ENCODE measurements around the gene SPDYE5.

SPDYE5 gene

DNA sequence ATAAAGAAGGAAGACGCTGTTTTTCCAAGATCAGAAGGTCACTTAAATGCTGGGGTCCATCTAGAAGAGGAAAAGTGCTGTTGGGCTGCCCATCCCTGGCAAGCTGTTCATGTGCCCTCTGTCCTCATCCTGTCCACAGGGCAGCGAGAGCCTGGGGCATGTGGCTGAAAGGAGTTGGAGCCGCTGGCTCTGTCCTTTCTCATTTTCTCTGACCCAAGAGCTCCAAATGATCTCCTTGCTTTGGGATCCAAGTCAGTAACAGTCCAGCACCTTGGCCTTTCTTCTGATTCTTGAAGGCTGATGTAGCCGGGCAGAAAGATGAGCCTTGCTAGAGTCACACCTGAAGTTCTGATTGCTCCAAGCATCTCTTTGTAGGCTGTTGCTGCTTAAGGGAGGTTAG, 44.4 kb downstream of the SPDYE5 start:
- no peak overlapping the region for H3K27ac ChIP-seq
- no peaks in the 10 kb centered on the region for H3K9me3 ChIP-seq (ENCODE audit: severe bottlenecking)
- no peaks in the 10 kb centered on the region for H3K27me3 ChIP-seq (ENCODE audit: insufficient read depth, low read depth, severe bottlenecking)
- no peak overlapping the region for H3K4me3 ChIP-seq (ENCODE audit: low read depth, low read length)
- DNase-seq: no peak
- TF ChIP-seq, protein P1, sequence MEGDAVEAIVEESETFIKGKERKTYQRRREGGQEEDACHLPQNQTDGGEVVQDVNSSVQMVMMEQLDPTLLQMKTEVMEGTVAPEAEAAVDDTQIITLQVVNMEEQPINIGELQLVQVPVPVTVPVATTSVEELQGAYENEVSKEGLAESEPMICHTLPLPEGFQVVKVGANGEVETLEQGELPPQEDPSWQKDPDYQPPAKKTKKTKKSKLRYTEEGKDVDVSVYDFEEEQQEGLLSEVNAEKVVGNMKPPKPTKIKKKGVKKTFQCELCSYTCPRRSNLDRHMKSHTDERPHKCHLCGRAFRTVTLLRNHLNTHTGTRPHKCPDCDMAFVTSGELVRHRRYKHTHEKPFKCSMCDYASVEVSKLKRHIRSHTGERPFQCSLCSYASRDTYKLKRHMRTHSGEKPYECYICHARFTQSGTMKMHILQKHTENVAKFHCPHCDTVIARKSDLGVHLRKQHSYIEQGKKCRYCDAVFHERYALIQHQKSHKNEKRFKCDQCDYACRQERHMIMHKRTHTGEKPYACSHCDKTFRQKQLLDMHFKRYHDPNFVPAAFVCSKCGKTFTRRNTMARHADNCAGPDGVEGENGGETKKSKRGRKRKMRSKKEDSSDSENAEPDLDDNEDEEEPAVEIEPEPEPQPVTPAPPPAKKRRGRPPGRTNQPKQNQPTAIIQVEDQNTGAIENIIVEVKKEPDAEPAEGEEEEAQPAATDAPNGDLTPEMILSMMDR (IDR thresholded peaks at IDR 0.05; ENCODE audit: low read depth, low read length): no peak
- H3K36me3 ChIP-seq: peaks cover 29% of the 10 kb centered on the region

DNA sequence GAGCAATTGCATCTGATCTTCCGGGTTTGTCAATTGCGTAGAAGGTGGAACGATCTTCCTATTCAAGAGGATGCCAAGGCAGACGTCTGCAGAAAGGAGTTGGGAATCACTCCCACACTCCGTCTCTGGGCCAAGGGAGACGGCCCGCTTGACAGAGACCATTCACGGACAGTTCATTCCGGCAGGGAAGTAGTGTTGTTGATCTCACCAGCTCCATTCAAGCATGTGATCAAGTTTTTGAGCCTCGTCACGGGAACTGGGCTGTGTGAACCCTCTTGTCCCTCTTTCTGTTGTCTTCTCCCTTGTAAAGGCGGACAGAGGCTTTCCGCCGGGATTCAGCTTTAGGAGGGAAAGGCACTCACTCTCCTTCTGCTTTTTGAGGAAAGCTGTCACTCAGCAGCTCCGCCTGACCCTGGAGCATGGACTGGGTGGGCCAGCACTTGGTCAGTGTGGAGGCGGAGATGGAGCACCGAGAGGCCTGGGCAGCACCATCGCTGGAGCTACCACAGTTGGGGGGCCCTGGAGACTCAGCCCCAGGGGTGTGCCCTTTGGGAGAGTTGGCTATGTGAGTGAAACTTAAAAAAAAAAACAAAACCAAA, 44.9 kb downstream of the SPDYE5 start:
- TF ChIP-seq, protein P1 (IDR thresholded peaks at IDR 0.05; ENCODE audit: low read depth, low read length): no peak
- Histone ChIP-seq H3K36me3 (peaks cover 34% of the 10 kb centered on the region), H3K9me3 (ENCODE audit: severe bottlenecking) (no peaks in the 10 kb centered on the region), H3K4me3 (ENCODE audit: low read depth, low read length) (no peak overlapping the region), H3K27ac (no peak overlapping the region), H3K27me3 (ENCODE audit: insufficient read depth, low read depth, severe bottlenecking) (no peaks in the 10 kb centered on the region)
- DNase-seq: no peak

- peaks cover 35% of the 10 kb centered on the region for H3K36me3 ChIP-seq
- no peaks in the 10 kb centered on the region for H3K9me3 ChIP-seq (ENCODE audit: severe bottlenecking)
Measured at GRCh38 chr7:75537731-75538130, 45.6 kb downstream of the SPDYE5 start.

DNA sequence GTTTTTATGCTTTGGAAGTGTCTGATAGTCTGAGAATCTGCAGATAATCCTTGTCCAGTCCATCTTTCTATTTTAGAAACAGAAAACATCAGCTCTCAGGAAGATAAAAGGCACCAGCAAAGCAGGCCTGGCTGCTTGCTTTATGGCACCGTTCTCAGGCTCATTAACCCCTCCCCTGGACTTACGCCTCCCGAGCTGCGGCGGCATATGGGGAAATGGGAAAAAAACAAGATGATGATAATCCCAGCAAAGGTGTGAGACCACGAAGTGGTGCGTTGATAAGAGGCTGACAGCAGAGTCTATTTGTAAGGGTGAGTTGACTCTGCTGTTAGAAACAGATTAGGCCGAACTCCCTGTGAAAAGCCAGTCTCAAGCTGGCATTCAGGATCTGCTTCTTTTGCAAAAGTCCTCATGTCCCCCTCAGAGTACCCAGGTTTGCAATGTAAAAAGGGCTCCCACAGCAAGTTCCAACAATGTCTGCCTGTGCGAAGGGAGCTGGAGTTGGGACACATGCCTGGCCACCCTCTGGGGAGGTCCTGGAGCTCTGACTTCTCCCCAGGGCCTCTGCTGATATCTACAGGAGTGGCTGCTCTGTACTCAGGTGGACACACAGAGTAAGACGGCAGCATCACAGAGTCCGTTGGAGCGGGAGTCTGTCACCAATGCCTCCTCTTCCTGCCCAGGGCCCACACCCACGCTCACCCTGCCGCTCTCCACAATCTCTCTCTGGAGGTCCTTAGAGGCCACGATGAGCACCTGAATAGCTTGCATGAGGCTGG, 54.3 kb downstream of the SPDYE5 start:
- no peaks in the 10 kb centered on the region for H3K27me3 ChIP-seq (ENCODE audit: insufficient read depth, low read depth, severe bottlenecking)
- TF ChIP-seq, protein P1 (IDR thresholded peaks at IDR 0.05; ENCODE audit: low read depth, low read length): no peak
- peak overlapping the region; percentile 12 for H3K27ac ChIP-seq
- no peak overlapping the region for H3K4me3 ChIP-seq (ENCODE audit: low read depth, low read length)
- peak; percentile 49 for DNase-seq
- no peaks in the 10 kb centered on the region for H3K9me3 ChIP-seq (ENCODE audit: severe bottlenecking)
- H3K36me3 ChIP-seq: peaks cover 56% of the 10 kb centered on the region

More at GRCh38 chr7:75537731-75538130, 45.6 kb downstream of the SPDYE5 start:
- TF ChIP-seq, protein P1 (IDR thresholded peaks at IDR 0.05; ENCODE audit: low read depth, low read length): no peak
- Histone ChIP-seq H3K27me3 (ENCODE audit: insufficient read depth, low read depth, severe bottlenecking) (no peaks in the 10 kb centered on the region), H3K27ac (no peak overlapping the region), H3K4me3 (ENCODE audit: low read depth, low read length) (no peak overlapping the region)
- DNase-seq: no peak

Data from WERI-Rb-1 (cell line).